MM.1S (cell line): Measurements from ENCODE around the gene RAB37.

Source experiments
- DNase-seq: peaks from one replicate; pipeline ENCODE4 v3.0.0-alpha.2; 2015
- H2AFZ ChIP-seq: fragments of 300-600 bp; sonication (generic); 2 replicates; pipeline ENCODE4 v1.6.0; 2016; ENCODE audit warnings: antibody characterized with exemption, low read length
- H3F3A ChIP-seq: fragments of 300-600 bp; sonication (generic); 2 replicates; pipeline ENCODE4 v1.6.1; 2016; ENCODE audit warnings: mild to moderate bottlenecking, antibody characterized with exemption, low read length, moderate library complexity, mixed read lengths; ENCODE audit not compliant: insufficient read depth
- H3K27ac ChIP-seq: fragments of 300-600 bp; sonication (generic); 2 replicates; pipeline ENCODE4 v1.5.1; 2016; ENCODE audit warnings: mild to moderate bottlenecking, low read length
- H3K27me3 ChIP-seq: fragments of 300-600 bp; sonication (generic); replicated peaks from 2 replicates; pipeline ENCODE4 v1.6.0; 2016; ENCODE audit warnings: low read length; ENCODE audit not compliant: insufficient read depth
- H3K36me3 ChIP-seq: fragments of 300-600 bp; sonication (generic); replicated peaks from 2 replicates; pipeline ENCODE4 v1.6.1; 2016; ENCODE audit warnings: mild to moderate bottlenecking, low read length, mixed read lengths; ENCODE audit not compliant: insufficient read depth
- H3K4me1 ChIP-seq: fragments of 300-600 bp; sonication (generic); 2 replicates; pipeline ENCODE4 v1.6.1; 2016; ENCODE audit warnings: low read length, mixed read lengths
- H3K4me2 ChIP-seq: fragments of 300-600 bp; sonication (generic); 2 replicates; pipeline ENCODE4 v1.6.0; 2016; ENCODE audit warnings: low read depth, low read length
- H3K4me3 ChIP-seq: fragments of 300-600 bp; sonication (generic); 2 replicates; pipeline ENCODE4 v1.5.1; 2016; ENCODE audit warnings: low read length, mixed read lengths
- H3K79me2 ChIP-seq: fragments of 300-600 bp; sonication (generic); 2 replicates; pipeline ENCODE4 v1.6.1; 2016; ENCODE audit warnings: mixed run types, low read length, mixed read lengths
- H3K9ac ChIP-seq: fragments of 300-600 bp; sonication (generic); 2 replicates; pipeline ENCODE4 v1.6.1; 2016; ENCODE audit warnings: low read length, mixed read lengths
- H3K9me2 ChIP-seq: fragments of 300-600 bp; sonication (generic); replicated peaks from 2 replicates; pipeline ENCODE4 v1.6.1; 2016; ENCODE audit warnings: mild to moderate bottlenecking, low read length, mixed read lengths; ENCODE audit not compliant: insufficient read depth
- H3K9me3 ChIP-seq: fragments of 300-600 bp; sonication (generic); replicated peaks from 2 replicates; pipeline ENCODE4 v1.6.1; 2016; ENCODE audit warnings: mild to moderate bottlenecking, low read length, mixed read lengths; ENCODE audit not compliant: insufficient read depth
- H4K20me1 ChIP-seq: fragments of 300-600 bp; sonication (generic); 2 replicates; pipeline ENCODE4 v1.6.1; 2016; ENCODE audit warnings: mild to moderate bottlenecking, low read length, moderate library complexity, mixed read lengths; ENCODE audit not compliant: insufficient read depth
- CTCF ChIP-seq: fragments of 300-600 bp; sonication (generic); IDR thresholded peaks from 2 replicates; pipeline ENCODE4 v1.5.1; 2016; ENCODE audit warnings: antibody characterized with exemption, low read length, mixed read lengths
- EZH2 ChIP-seq: fragments of 300-600 bp; sonication (generic); optimal IDR thresholded peaks from 2 replicates; pipeline ENCODE3; 2017; ENCODE audit warnings: low read depth, mild to moderate bottlenecking, antibody characterized with exemption, low read length, mixed read lengths
- EZH2phosphoT487 ChIP-seq: fragments of 300-600 bp; sonication (generic); IDR thresholded peaks from 2 replicates; pipeline ENCODE4 v1.6.1; 2018; ENCODE audit warnings: antibody characterized with exemption, low read length

Gene RAB37

GRCh38 chr17:74773414-74773813 lies 36.4 kb downstream of the RAB37 start:
- no peaks in the 10 kb centered on the region for H3K9me3 ChIP-seq
- TF ChIP-seq EZH2phosphoT487 (no peak), EZH2 (no peak), CTCF (no peak)
- H3K27me3 ChIP-seq: no peaks in the 10 kb centered on the region
- H3K36me3 ChIP-seq: 0 out of 2 replicates have a peak, but pooled peaks cover 7% of the 10 kb centered on the region
- H3K4me2 ChIP-seq: no peak overlapping the region
- H4K20me1 ChIP-seq: peaks cover 5% of the 10 kb centered on the region; the same call in 1 of the 2 replicates
- H3K9ac ChIP-seq: no peak overlapping the region
- H3K4me3 ChIP-seq: no peak overlapping the region
- H2AFZ ChIP-seq: no peak overlapping the region
- H3K27ac ChIP-seq: no peak overlapping the region
- no peak for DNase-seq
- H3F3A ChIP-seq: peaks cover 47% of the 10 kb centered on the region
- no peaks in the 10 kb centered on the region for H3K9me2 ChIP-seq
- H3K79me2 ChIP-seq: peaks cover 92% of the 10 kb centered on the region
- peaks cover 5% of the 10 kb centered on the region for H3K4me1 ChIP-seq

- no peak overlapping the region for H2AFZ ChIP-seq
- peaks cover 42% of the 10 kb centered on the region for H3F3A ChIP-seq
- no peak overlapping the region for H3K27ac ChIP-seq
- H4K20me1 ChIP-seq: peaks cover 5% of the 10 kb centered on the region; the same call in 1 of the 2 replicates
- no peaks in the 10 kb centered on the region for H3K9me2 ChIP-seq
- DNase-seq: no peak
- no peaks in the 10 kb centered on the region for H3K27me3 ChIP-seq
- H3K9ac ChIP-seq: no peak overlapping the region
- H3K4me2 ChIP-seq: no peak overlapping the region
- H3K4me3 ChIP-seq: no peak overlapping the region
- peaks cover 5% of the 10 kb centered on the region for H3K4me1 ChIP-seq
- no peaks in the 10 kb centered on the region for H3K9me3 ChIP-seq
- H3K79me2 ChIP-seq: peaks cover 89% of the 10 kb centered on the region
- TF ChIP-seq EZH2phosphoT487 (no peak), CTCF (no peak), EZH2 (no peak)
- H3K36me3 ChIP-seq: 0 out of 2 replicates have a peak, but pooled peaks cover 7% of the 10 kb centered on the region
Measured at GRCh38 chr17:74773871-74774286, 36.8 kb downstream of the RAB37 start.

- Histone ChIP-seq H2AFZ (peak overlapping the region; percentile 67), H3F3A (peaks cover 28% of the 10 kb centered on the region; the same call in 1 of the 2 replicates), H4K20me1 (no peaks in the 10 kb centered on the region), H3K36me3 (no peaks in the 10 kb centered on the region), H3K27ac (no peak overlapping the region), H3K4me2 (peak overlapping the region; percentile 89), H3K9ac (peak overlapping the region; percentile 76), H3K9me3 (no peaks in the 10 kb centered on the region), H3K79me2 (peaks cover 83% of the 10 kb centered on the region), H3K27me3 (no peaks in the 10 kb centered on the region), H3K4me1 (peaks cover 5% of the 10 kb centered on the region), H3K9me2 (no peaks in the 10 kb centered on the region), H3K4me3 (peak overlapping the region; percentile 94)
- no peak for DNase-seq
- no peak for TF ChIP-seq EZH2
- no peak for TF ChIP-seq CTCF
- no peak for TF ChIP-seq EZH2phosphoT487
Measured at GRCh38 chr17:74775409-74776043, 38.5 kb downstream of the RAB37 start.
